Measurements from ENCODE around the gene DNASE1L1. TPM values are rescaled to one million over a fixed set of nuclear protein-coding genes. Genes with fewer than 3 reads are reported as not detected.
A peak's percentile ranks its signal among the peaks of the same experiment; 100 is the strongest.
"Not testable (repeated sequence)": the region's sequence is repeated elsewhere in the genome, so short reads cannot be mapped to it uniquely, and the experiment has no call there.

DNASE1L1 gene
- polyA plus RNA-seq, 1 donor (not counting 4 experiments of a cell fraction or from before 2014, with no cell fraction given): 17.1 TPM

GRCh38 chrX:154389812-154390747 lies 19.0 kb downstream of the DNASE1L1 start:
- H3K27ac ChIP-seq (ENCODE audit: control insufficient read depth, insufficient read depth, low read length); H3K9me3 ChIP-seq (ENCODE audit: control insufficient read depth, low read depth, low read length); H4K20me1 ChIP-seq (ENCODE audit: control insufficient read depth, extremely low read depth, insufficient read depth, low read length); H3K4me1 ChIP-seq (ENCODE audit: control insufficient read depth, extremely low read depth, insufficient read depth, low read length); H3K4me3 ChIP-seq (ENCODE audit: control insufficient read depth in 2 of 3, extremely low read depth in 1 of 3, insufficient read depth in 2 of 3, low read depth in 1 of 3, low read length in 3 of 3); H3K9me1 ChIP-seq (ENCODE audit: control insufficient read depth, extremely low read depth, insufficient read depth, low read length); FAIRE-seq; H3K27me3 ChIP-seq (ENCODE audit: control insufficient read depth, extremely low read depth, insufficient read depth, low read length); DNase-seq (ENCODE audit: low read depth, low spot score); H3K9ac ChIP-seq (ENCODE audit: control insufficient read depth, extremely low read depth, insufficient read depth, low read length); H3K4me2 ChIP-seq (ENCODE audit: control insufficient read depth, extremely low read depth, insufficient read depth, low read depth, low read length); H2AFZ ChIP-seq (ENCODE audit: control insufficient read depth, low read length); dilution Hi-C loops (cut with MboI; ENCODE audit: extremely low pct_ligation_motif_present, low sequenced_read_pairs); H3K36me3 ChIP-seq (ENCODE audit: control insufficient read depth in 2 of 2, extremely low read depth in 1 of 2, insufficient read depth in 2 of 2, low read length in 2 of 2); H3K79me2 ChIP-seq (ENCODE audit: control insufficient read depth, insufficient read depth, low read length): not testable (repeated sequence)

GRCh38 chrX:154388649-154389048 lies 20.4 kb downstream of the DNASE1L1 start:
- H3K79me2 ChIP-seq (ENCODE audit: control insufficient read depth, insufficient read depth, low read length); H2AFZ ChIP-seq (ENCODE audit: control insufficient read depth, low read length); H3K9ac ChIP-seq (ENCODE audit: control insufficient read depth, extremely low read depth, insufficient read depth, low read length); H3K36me3 ChIP-seq (ENCODE audit: control insufficient read depth in 2 of 2, extremely low read depth in 1 of 2, insufficient read depth in 2 of 2, low read length in 2 of 2); H3K4me3 ChIP-seq (ENCODE audit: control insufficient read depth in 2 of 3, extremely low read depth in 1 of 3, insufficient read depth in 2 of 3, low read depth in 1 of 3, low read length in 3 of 3); H3K4me1 ChIP-seq (ENCODE audit: control insufficient read depth, extremely low read depth, insufficient read depth, low read length); DNase-seq (ENCODE audit: low read depth, low spot score); H3K9me1 ChIP-seq (ENCODE audit: control insufficient read depth, extremely low read depth, insufficient read depth, low read length); H3K9me3 ChIP-seq (ENCODE audit: control insufficient read depth, low read depth, low read length); H3K27me3 ChIP-seq (ENCODE audit: control insufficient read depth, extremely low read depth, insufficient read depth, low read length); dilution Hi-C loops (cut with MboI; ENCODE audit: extremely low pct_ligation_motif_present, low sequenced_read_pairs); H4K20me1 ChIP-seq (ENCODE audit: control insufficient read depth, extremely low read depth, insufficient read depth, low read length); H3K4me2 ChIP-seq (ENCODE audit: control insufficient read depth, extremely low read depth, insufficient read depth, low read depth, low read length); H3K27ac ChIP-seq (ENCODE audit: control insufficient read depth, insufficient read depth, low read length): not testable (repeated sequence)
- peak; percentile 61 for FAIRE-seq

- H3K27ac ChIP-seq (ENCODE audit: control insufficient read depth, insufficient read depth, low read length); H3K9me3 ChIP-seq (ENCODE audit: control insufficient read depth, low read depth, low read length); H3K9me1 ChIP-seq (ENCODE audit: control insufficient read depth, extremely low read depth, insufficient read depth, low read length); H3K36me3 ChIP-seq (ENCODE audit: control insufficient read depth in 2 of 2, extremely low read depth in 1 of 2, insufficient read depth in 2 of 2, low read length in 2 of 2); H3K4me2 ChIP-seq (ENCODE audit: control insufficient read depth, extremely low read depth, insufficient read depth, low read depth, low read length); H3K27me3 ChIP-seq (ENCODE audit: control insufficient read depth, extremely low read depth, insufficient read depth, low read length); H3K79me2 ChIP-seq (ENCODE audit: control insufficient read depth, insufficient read depth, low read length); H3K4me3 ChIP-seq (ENCODE audit: control insufficient read depth in 2 of 3, extremely low read depth in 1 of 3, insufficient read depth in 2 of 3, low read depth in 1 of 3, low read length in 3 of 3); H3K9ac ChIP-seq (ENCODE audit: control insufficient read depth, extremely low read depth, insufficient read depth, low read length); DNase-seq (ENCODE audit: low read depth, low spot score); dilution Hi-C loops (cut with MboI; ENCODE audit: extremely low pct_ligation_motif_present, low sequenced_read_pairs); H3K4me1 ChIP-seq (ENCODE audit: control insufficient read depth, extremely low read depth, insufficient read depth, low read length); H2AFZ ChIP-seq (ENCODE audit: control insufficient read depth, low read length); H4K20me1 ChIP-seq (ENCODE audit: control insufficient read depth, extremely low read depth, insufficient read depth, low read length): not testable (repeated sequence)
- FAIRE-seq: peak; percentile 9
Measured at GRCh38 chrX:154388094-154388493, 21.0 kb downstream of the DNASE1L1 start.

Data from keratinocyte (primary cell).